GM12873 (cell line): Measurements from ENCODE around the gene RBKS.

Source experiments
- CTCF ChIP-seq: IDR thresholded peaks from 2 replicates; pipeline ENCODE4 v1.5.1; 2012; ENCODE audit warnings: low read depth, mild to moderate bottlenecking, moderate library complexity, low read length, control low read depth; ENCODE audit not compliant: insufficient read depth; ENCODE audit errors: missing control alignments

Gene RBKS

DNA sequence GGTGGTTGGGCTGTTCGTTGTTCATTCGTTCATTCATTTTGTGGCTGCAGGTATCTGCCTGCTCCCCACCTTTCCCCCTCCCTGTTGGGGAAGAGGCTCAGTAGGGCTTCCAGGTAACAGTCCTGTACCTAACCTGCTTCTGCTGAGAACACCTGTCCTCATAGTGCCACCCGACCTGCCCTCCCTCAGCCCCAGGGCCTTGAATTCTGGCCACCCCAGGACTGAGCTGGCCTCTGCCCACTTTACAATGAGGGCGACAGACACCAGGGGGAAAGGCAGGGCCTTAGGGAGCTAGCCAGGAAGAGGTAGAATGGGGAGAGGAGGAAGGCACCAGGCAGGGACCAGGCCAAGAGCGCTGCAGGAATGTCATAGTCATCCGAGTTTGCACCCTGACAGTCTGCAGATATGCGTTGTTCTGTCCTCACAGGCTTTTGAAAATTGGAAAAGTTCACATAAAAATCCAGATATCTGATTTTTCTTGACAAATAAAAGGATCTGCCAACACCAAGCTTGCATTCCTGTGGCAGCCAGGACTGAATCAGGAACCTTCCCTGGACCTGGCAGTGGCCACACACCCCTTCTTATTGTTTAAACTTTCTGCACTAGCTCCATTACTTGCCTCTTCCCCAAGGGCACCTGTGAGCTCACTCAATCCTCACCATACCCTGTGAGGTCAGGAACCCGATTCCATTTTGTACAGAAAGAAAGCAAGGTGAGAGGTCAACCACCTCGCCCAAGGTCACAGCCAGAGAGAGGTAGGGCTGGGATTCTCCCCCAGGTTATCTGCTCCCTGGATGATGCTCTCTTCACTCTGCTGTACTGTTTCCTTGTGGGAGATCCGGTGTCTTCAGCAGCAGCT, 153.9 kb downstream of the RBKS start:
- no peak for TF ChIP-seq CTCF

DNA sequence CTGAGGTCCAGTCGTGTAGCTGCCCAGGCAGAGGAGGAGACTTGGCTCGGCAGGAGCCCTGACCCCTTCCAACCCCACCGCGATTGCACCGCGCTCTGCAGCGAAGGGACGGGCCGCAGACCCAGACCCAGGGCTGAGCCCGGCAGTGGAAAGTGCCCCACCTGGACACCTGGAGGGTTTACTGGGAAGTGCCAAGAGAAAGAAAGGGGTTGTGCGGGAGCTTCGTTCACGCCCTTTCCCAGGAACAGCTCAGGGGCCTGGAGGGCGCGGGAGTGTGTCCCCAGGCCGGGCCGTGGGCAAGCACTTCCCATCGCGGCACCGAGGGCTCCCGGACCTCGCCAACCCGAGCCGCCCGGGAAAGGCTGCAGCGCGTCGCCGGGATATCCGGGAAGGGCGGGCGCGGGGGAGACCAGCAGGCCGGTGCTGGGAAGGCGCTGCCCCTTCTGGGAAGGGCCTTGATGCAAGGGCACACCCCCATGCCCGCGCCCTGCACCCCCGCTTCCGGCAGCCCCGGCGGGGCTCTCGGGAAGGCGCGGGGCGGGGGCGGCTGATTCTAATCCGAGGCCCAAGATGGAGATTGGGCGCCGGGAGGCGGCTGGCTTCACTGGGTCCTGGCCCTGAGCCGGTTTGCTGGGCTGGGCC, 154.8 kb downstream of the RBKS start:
- TF ChIP-seq CTCF = no peak

DNA sequence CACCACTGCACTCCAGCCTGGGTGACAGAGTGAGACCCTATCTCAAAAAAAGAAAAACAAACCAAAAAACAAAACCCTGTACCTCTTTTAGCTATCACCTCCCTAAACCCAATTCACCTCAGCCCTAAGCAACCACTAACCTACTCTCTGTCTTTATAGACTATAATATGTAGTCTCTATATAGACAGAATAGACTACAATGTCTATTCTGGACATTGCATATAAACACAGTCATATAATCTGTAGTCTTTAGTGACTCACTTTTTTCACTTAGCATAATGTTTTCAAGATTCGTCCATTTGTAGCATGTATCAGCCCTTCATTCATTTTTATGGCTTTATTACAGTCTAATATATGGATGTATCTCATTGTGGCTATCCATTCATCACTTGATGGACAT, 155.9 kb downstream of the RBKS start:
- no peak for TF ChIP-seq CTCF
